Colon (tissue), 2 donors: ENCODE results near the gene IDS.

Experiments
- FAIRE-seq: peaks from 2 replicates; lab custom pipeline; 2012; peaks lifted over from hg19 to GRCh38; lab: Jason Lieb, UNC
- donor health status: control.
- donor health status: control.

IDS gene

GRCh38 chrX:149458586-149458985 is 46.5 kb downstream of the IDS start:
- no peak for FAIRE-seq

GRCh38 chrX:149456476-149457245 is 48.4 kb downstream of the IDS start:
- FAIRE-seq: no peak

- FAIRE-seq: no peak
Measured at GRCh38 chrX:149455934-149456333, 49.2 kb downstream of the IDS start.

DNA sequence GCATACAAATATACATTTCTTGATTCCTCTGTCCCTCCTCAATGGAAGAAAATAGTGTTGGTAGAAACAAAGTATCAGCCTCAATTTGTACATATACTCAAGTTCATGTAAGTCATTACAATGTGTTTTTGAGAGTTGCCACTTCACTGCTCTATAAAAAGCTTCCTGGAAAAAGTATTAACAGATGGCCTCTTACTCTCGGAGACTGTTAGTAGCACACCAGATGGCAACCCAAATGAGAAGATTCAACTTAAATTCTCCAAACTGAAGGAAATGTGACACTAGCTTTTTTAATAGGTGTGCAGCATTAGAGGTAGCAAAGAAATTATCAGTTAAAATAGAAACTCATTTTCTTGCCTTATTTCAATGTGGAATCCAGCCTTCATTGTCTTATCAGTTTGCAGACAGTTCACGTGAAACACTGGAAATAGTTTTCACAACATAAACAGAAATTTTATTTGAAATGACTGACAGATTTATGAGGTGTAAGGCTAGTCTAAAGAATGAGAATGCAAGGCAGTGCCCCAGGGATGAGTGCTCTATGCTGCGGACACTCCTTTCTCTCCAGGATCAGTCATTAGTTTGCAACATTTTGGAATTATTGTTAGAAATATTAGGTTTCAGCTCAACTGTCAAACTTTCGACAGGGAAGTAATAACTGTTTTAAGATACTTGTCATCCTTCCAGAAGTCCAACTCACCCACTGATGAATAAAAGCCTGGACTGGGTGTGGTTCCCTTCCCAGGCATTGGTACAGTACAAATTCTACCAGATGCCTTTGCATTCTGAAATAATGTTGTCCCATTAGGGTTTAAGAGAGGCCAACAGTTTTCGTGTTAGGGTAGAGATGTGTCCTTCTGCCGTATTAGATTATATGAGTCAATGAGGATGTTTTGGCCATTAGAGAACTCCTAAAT is 50.9 kb downstream of the IDS start:
- FAIRE-seq: no peak

- FAIRE-seq: no peak
Measured at GRCh38 chrX:149453030-149453429, 52.1 kb downstream of the IDS start.

- no peak for FAIRE-seq
Measured at GRCh38 chrX:149433451-149433850, 71.7 kb downstream of the IDS start.

DNA sequence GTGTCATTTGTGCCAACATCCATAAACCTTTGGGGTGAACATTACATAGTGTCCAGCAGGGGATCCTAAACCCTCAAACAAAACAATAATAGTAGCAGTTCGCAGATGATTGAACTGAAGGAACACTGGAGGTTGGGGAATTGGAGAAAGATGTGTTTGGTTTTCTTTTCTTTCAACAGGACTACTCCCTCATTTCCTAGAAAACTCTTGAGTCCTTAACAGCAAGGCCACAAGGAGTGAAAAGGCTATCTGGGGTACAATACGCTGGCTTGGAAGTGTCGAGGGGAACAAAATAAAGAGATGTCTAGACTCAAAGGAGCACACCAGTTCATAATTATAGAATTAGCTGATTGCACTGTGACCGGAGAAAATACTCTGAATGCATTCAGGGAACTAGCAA is 72.1 kb downstream of the IDS start:
- no peak for FAIRE-seq
